Endodermal cell (in vitro differentiated cells): Measurements from ENCODE around the gene TRABD. TPM values are rescaled to one million over a fixed set of nuclear protein-coding genes. Genes with fewer than 3 reads are reported as not detected.

Experiments
- DNase-seq: peaks from one replicate; pipeline ENCODE4 v3.0.0-alpha.2; 2017
- H3K27ac ChIP-seq: 2 replicates; pipeline ENCODE4 v1.5.1; 2013; ENCODE audit warnings: mild to moderate bottlenecking, low read depth, low read length, moderate library complexity
- H3K27me3 ChIP-seq: 2 replicates; pipeline ENCODE4 v1.6.1; 2013; ENCODE audit warnings: mild to moderate bottlenecking, low read length, moderate library complexity; ENCODE audit not compliant: insufficient read depth, control insufficient read depth, poor library complexity, severe bottlenecking
- H3K36me3 ChIP-seq: 2 replicates; pipeline ENCODE4 v1.7.0; 2013; ENCODE audit warnings: mild to moderate bottlenecking, low read length, moderate library complexity; ENCODE audit not compliant: control insufficient read depth, insufficient read depth
- H3K4me1 ChIP-seq: one replicate; pipeline ENCODE4 v1.7.0; 2013; ENCODE audit warnings: low read length; ENCODE audit not compliant: control insufficient read depth, insufficient read depth
- H3K4me3 ChIP-seq: 2 replicates; pipeline ENCODE4 v1.5.1; 2013; ENCODE audit warnings: mild to moderate bottlenecking, low read length, moderate library complexity
- H3K9ac ChIP-seq: 2 replicates; pipeline ENCODE4 v1.6.1; 2013; ENCODE audit warnings: mild to moderate bottlenecking, low read length, moderate library complexity; ENCODE audit not compliant: poor library complexity, severe bottlenecking; ENCODE audit errors: extremely low read depth
- H3K9me3 ChIP-seq: 2 replicates; pipeline ENCODE4 v1.6.1; 2013; ENCODE audit warnings: mild to moderate bottlenecking, low read length, moderate library complexity; ENCODE audit not compliant: control insufficient read depth
- H3K27ac Mint-ChIP-seq: 2 replicates; pipeline ENCODE4 v1.8.0; 2020; ENCODE audit warnings: mixed read lengths
- H3K27me3 Mint-ChIP-seq: 2 replicates; pipeline ENCODE4 v1.8.0; 2021; ENCODE audit warnings: mild to moderate bottlenecking, mixed read lengths; ENCODE audit not compliant: insufficient read depth
- H3K36me3 Mint-ChIP-seq: 2 replicates; pipeline ENCODE4 v1.8.0; 2020; ENCODE audit warnings: low read depth, mixed read lengths
- H3K4me1 Mint-ChIP-seq: 2 replicates; pipeline ENCODE4 v1.8.0; 2020; ENCODE audit warnings: mixed read lengths
- H3K4me3 Mint-ChIP-seq: 2 replicates; pipeline ENCODE4 v1.8.0; 2020; ENCODE audit warnings: mild to moderate bottlenecking, moderate library complexity, mixed read lengths
- H3K9me3 Mint-ChIP-seq: 2 replicates; pipeline ENCODE4 v1.8.0; 2020; ENCODE audit warnings: mild to moderate bottlenecking, mixed read lengths
- WGBS, 2 experiments: methylation state at CpG; one replicate each; pipeline versions ENCODE4 v1.1.5 to v1.1.7; 2013; ENCODE audit warnings: missing lambda C conversion rate in 2 of 2, mixed read lengths in 1 of 2; ENCODE audit not compliant: insufficient coverage in 1 of 2, insufficient read length in 1 of 2; 5-methylcytosine and 5-hydroxymethylcytosine counted together
- total RNA-seq, 2 donors: library from RNA; stranded (reverse); fragmentation: NEBNext Ultra II Directional in 1 of 2; extraction: Animal tissue kit (Norgen Biotek cat#: 25700) in 1 of 2; gene quantifications; 2 replicates in 1 of 2; 3 replicates in 1 of 2; pipeline ENCODE4 v1.2.1, GENCODE V29; 2021
- TF ChIP-seq, protein P1 (sequence below): fragments of 200-600 bp; sonication (generic); conservative IDR thresholded peaks from 2 replicates; pipeline ENCODE4 v1.5.0; 2021; ENCODE audit warnings: antibody characterized with exemption, mild to moderate bottlenecking

TRABD gene
- total RNA-seq, 2 donors from 2014 or later, result 49.6 to 56.4 TPM

DNA sequence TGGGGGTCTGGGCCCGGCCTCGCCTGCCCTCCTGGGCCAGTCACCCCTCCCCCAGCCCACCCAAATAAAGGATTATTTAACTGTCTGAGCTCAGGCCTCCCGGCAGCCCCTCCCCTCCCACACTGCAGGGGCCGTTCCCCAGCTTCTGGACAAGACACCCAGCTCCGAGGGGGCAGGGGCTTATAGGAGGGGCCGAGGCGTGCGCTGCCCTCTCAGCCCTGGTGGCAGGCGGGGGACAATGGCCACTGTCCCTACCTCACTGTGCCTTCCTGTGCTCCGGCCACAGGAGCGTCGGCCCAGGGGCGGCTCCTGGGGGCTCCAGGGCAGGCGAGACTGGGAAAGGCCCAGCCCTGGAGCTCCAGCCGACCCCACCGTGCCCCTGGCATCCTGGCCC is 12.9 kb downstream of the TRABD start:
- Mint-ChIP-seq H3K27ac (no peak overlapping the region), H3K4me3 (no peak overlapping the region), H3K9me3 (peaks cover 3% of the 10 kb centered on the region), H3K27me3 (peaks cover 3% of the 10 kb centered on the region), H3K4me1 (peaks cover 9% of the 10 kb centered on the region), H3K36me3 (peaks cover 14% of the 10 kb centered on the region)
- no peak for DNase-seq
- Histone ChIP-seq H3K9ac (no peak overlapping the region), H3K9me3 (peaks cover 7% of the 10 kb centered on the region), H3K4me3 (no peak overlapping the region), H3K36me3 (peaks cover 24% of the 10 kb centered on the region), H3K27ac (no peak overlapping the region), H3K27me3 (no peaks in the 10 kb centered on the region), H3K4me1 (peaks cover 6% of the 10 kb centered on the region)
- TF ChIP-seq, protein P1, sequence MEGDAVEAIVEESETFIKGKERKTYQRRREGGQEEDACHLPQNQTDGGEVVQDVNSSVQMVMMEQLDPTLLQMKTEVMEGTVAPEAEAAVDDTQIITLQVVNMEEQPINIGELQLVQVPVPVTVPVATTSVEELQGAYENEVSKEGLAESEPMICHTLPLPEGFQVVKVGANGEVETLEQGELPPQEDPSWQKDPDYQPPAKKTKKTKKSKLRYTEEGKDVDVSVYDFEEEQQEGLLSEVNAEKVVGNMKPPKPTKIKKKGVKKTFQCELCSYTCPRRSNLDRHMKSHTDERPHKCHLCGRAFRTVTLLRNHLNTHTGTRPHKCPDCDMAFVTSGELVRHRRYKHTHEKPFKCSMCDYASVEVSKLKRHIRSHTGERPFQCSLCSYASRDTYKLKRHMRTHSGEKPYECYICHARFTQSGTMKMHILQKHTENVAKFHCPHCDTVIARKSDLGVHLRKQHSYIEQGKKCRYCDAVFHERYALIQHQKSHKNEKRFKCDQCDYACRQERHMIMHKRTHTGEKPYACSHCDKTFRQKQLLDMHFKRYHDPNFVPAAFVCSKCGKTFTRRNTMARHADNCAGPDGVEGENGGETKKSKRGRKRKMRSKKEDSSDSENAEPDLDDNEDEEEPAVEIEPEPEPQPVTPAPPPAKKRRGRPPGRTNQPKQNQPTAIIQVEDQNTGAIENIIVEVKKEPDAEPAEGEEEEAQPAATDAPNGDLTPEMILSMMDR, result no peak
- WGBS, 2 experiments, result 95 to 96% methylated on average over 4 to 16 of the region's 16 CpGs

GRCh38 chr22:50199251-50199721 is 13.6 kb downstream of the TRABD start:
- DNase-seq, result no peak
- H3K36me3 Mint-ChIP-seq, result peaks cover 19% of the 10 kb centered on the region
- TF ChIP-seq, protein P1, result no peak
- 87 to 95% methylated on average over 14 to 18 of the region's 18 CpGs for WGBS, 2 experiments
- H3K4me3 Mint-ChIP-seq, result peak overlapping the region; percentile 67
- H3K4me1 ChIP-seq, result peaks cover 6% of the 10 kb centered on the region
- H3K4me1 Mint-ChIP-seq, result peaks cover 9% of the 10 kb centered on the region
- peaks cover 3% of the 10 kb centered on the region for H3K27me3 Mint-ChIP-seq
- H3K27me3 ChIP-seq, result no peaks in the 10 kb centered on the region
- peak overlapping the region; percentile 25 for H3K9ac ChIP-seq
- peaks cover 3% of the 10 kb centered on the region for H3K9me3 Mint-ChIP-seq
- no peak overlapping the region for H3K27ac ChIP-seq
- H3K27ac Mint-ChIP-seq, result peak overlapping the region; percentile 58
- peaks cover 7% of the 10 kb centered on the region for H3K9me3 ChIP-seq
- H3K4me3 ChIP-seq, result peak overlapping the region; percentile 83
- peaks cover 28% of the 10 kb centered on the region for H3K36me3 ChIP-seq

DNA sequence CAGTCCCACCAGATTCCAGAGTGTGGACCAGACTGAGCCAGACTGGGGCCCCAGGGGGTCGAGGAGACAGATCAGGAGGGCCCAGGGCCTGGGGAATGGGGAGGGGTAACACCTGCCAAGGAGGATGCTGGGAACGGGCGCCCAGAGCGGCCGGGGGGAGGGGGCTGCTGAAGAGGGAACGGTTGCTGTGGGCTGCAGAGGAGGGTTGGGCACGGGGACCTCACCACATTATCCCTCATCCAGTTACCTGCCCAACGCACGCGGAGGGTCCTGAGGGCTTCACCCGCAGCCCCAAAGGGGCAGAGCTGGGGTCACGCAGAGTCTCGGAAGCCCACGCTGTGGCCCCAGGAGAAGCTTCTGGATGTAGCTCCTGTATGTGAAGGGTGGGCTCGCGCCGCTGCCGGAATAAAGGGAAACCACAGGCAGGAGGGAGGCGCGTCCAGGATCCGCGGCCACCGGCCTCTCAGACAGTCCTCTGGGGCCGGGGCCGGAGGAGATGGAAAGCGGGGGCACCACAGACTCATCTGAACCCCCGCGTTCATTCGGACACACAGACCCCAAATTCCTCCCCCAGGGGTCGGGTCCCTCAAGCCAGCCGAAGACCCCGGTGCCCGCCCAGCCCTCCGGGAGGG is 14.2 kb downstream of the TRABD start:
- 8% methylated on average over 11 to 34 of the region's 34 CpGs for WGBS, 2 experiments
- Mint-ChIP-seq H3K27ac (peak overlapping the region; percentile 58), H3K36me3 (peaks cover 19% of the 10 kb centered on the region), H3K4me3 (peak overlapping the region; percentile 67), H3K27me3 (peaks cover 3% of the 10 kb centered on the region), H3K9me3 (peaks cover 3% of the 10 kb centered on the region), H3K4me1 (peaks cover 9% of the 10 kb centered on the region)
- TF ChIP-seq, protein P1, result peak; percentile 12
- DNase-seq, result peak; percentile 87
- peak overlapping the region; percentile 63 for H3K9ac ChIP-seq
- peak overlapping the region; percentile 83 for H3K4me3 ChIP-seq
- peaks cover 6% of the 10 kb centered on the region for H3K4me1 ChIP-seq
- peaks cover 7% of the 10 kb centered on the region for H3K9me3 ChIP-seq
- H3K27me3 ChIP-seq, result no peaks in the 10 kb centered on the region
- no peak overlapping the region for H3K27ac ChIP-seq
- peaks cover 24% of the 10 kb centered on the region for H3K36me3 ChIP-seq
